ENCODE data around the gene SNX10.

The SNX10 gene

DNA sequence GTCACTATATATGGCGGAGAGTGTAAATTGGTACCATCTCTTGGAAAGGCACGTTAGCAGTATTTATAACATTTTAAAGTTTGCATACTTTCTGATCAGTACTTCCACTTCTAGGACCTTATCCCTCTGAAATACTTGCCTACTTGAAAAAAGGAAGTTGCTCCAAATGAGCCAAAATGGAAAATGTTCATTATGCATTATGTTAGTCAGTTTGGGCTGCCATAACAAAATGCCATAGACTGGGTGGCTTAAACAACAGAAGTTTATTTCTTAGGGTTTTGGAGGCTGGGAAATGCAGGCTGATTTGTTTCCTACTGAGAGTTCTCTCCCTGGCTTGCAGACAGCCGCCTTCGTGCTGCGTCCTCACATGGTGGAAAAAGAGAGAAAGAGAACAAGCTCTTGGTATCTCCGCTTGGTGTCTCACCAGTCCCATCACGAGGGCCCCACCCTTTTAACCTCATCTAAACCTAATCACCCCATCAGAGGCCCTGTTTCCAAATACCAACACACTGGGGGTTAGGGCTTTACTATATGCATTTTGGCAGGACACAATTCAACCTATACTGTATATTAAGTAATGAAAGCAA, 6.9 kb downstream of the SNX10 start:
- DNase-seq (ENCODE audit: low read depth in 2 of 2) = no peak

DNA sequence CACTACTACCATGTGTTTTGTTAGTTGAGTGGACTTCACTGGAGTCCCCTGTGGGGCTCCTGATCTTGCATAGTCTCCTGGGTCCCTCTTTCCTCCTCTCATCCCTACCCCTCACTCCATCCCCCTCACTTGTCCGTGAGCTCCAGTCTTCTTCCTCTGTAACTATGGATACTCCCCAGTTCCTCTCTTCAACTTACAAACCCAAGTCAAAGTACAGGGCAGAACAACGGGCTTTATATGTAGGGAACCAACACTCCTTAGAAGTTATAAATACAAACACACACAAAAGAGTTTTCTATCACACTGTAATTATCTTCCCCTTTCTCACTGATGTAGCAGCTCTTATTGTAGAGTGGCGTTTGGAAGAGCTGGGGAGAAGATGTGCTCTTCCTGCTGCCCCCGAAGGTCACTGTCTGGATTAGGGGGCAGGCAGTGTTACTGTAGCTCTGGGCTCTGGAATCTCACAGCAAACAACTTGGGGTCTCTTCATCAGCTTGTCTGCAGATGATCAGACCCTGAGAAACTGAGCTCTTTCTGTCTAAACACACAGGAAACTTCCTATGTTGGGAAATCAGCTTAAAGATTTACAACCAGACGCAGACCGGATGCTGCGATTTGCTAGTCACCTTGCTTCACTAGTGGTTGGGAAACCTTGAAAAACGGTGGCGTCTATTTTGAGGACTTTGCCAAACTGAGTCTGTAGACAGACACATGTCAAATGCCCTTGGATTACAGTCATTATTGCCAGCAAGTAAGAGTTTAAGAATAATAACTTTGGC, 13.6 kb downstream of the SNX10 start:
- DNase-seq (ENCODE audit: low read depth in 2 of 2) = no peak

DNA sequence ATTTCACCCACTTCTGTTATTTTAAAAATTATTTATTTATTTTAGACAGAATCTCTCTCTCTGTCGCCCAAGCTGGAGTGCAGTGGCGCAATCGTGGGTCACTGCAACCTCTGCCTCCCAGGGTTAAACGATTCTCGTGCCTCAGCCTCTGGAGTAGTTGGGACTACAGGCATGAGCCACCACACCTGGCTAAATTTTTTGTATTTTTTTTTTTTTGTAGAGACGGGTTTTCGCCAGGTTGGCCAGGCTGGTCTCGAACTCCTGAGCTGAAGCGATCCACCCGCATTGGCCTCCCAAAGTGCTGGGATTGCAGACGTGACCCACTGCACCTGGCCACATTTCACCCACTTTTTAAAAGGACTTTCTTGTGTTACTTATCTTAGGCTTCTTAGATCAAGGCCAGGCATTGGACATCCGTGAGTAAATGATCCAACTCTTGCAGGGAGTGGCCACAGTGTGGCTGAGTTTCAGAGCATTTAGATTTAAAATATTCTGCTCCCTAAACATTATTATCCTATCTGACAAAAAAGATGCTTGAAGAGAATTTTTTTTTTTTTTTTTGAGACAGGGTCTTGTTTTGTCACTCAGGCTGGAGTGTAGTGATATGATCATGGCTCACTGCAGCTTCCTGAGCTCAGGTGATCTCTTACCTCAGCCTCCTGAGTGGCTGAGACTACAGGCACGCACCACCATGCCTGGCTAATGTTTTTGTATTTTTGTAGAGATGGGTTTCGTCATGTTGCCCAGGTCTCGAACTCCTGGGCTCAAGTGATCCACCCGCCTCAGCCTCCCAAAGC, 14.4 kb downstream of the SNX10 start:
- DNase-seq (ENCODE audit: low read depth in 2 of 2) = no peak

DNA sequence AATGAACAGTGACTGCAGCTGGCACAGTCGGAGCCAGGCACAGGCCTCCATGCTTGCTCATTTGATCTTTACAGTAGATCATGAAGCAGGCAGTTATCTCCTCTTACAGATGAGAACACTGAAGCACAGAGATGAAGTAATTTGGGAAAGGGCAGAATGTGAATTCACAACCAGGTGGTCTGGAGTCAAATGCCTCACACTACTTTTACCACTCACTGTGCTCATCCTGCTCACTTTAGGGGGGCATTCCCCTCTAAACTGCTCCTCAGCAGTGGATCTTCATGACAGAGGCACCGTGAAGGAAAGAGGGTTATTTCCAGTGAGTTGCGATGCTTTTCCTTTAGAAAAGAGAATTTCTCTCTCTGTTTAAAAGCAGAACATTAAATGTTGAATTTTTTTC, 15.1 kb downstream of the SNX10 start:
- no peak for DNase-seq (ENCODE audit: low read depth in 2 of 2)

DNA sequence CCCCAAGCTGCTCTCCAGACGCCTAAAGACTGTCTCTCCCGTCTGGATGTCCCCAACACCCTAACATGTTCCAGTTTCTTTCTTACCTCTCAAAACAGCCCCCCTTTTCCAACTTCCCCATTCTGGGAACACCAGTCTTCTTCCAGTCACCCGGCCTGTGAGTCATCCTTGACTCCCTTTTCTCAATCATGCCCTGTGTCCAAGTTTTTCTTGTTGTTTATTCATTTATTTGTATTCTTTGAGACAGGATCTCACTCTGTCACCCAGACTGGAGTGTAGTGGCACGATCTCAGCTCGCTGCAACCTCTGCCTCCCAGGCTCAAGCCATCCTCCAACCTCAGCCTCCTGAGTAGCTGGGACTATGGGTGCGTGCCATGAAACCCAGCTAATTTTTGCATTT, 15.6 kb downstream of the SNX10 start:
- DNase-seq (ENCODE audit: low read depth in 2 of 2) = no peak

DNA sequence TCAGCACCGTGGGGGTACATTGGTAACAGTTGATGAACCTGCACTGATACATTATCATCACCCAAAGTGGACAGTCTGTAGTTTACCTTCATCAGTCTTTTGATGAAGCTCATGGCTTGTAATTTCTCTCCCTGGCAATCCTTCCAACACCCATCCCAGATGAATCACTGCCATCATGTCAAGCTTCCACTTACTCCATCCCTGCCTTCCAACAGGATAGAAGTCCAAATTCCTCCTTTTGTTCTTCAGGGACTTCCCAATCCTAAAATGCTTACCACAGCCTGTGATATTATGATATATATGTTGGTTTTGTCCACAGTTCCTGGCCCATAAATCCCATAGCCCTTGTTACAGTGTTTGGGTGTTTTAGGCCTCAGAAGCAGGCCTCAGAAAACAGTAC, 16.1 kb downstream of the SNX10 start:
- DNase-seq (ENCODE audit: low read depth in 2 of 2) = no peak

DNA sequence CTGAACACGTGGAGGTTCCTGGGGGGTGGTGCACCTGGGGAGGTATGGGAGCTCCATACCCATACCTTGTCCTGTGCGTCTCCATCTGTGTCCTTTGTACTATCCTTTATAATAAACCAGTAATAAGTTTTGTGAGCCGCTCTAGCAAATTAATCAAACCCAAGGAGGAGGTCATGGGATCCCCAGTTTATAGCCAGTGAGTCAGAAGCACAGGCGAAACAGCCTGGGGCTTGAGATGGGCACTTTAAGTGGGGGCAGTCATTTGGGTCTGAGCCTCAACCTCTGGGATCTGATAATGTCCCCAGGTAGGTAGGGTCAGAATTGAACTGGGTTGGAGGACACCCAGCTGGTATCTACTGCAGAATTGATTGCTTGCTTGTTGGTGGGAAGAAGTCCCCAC, 16.9 kb downstream of the SNX10 start:
- DNase-seq (ENCODE audit: low read depth in 2 of 2) = no peak

DNA sequence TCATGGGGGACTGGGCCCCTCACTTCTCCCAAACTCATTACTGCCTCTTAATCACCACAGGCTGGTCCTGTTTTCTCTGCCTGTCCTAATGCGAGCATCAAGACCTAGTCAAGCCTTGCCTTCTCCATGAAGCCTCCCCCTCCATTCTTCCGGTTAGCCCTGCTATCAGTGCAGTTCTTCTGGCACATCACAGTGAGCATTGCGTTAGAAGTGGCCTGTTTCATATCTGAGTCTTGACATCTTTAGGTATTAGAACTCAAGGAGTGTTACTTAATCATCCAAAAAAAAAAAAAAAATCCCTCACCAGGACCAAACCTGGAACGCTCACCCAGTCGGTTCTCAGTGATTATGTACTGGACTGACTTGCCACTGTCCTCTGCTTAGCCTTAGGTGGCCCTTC, 17.4 kb downstream of the SNX10 start:
- DNase-seq (ENCODE audit: low read depth in 2 of 2) = no peak

DNA sequence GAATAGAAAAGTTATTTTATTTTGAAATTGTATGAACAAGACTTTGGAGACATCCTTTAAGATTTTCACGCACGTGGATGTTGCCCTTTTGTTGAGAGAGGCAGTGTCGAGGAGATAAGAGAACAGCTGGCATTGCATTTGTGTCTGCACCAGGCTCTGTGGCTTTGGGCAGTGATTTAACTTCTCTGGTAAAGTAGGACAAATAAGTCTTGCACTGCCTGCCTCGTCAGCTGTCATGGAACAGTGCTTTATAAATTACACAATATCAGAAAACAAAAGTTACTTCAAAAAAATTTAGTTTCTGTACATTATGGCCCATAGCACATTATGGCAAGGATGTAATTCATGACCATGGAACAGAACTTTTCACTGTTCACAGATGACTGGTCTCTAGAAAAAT, 20.1 kb downstream of the SNX10 start:
- DNase-seq (ENCODE audit: low read depth in 2 of 2) = no peak

DNA sequence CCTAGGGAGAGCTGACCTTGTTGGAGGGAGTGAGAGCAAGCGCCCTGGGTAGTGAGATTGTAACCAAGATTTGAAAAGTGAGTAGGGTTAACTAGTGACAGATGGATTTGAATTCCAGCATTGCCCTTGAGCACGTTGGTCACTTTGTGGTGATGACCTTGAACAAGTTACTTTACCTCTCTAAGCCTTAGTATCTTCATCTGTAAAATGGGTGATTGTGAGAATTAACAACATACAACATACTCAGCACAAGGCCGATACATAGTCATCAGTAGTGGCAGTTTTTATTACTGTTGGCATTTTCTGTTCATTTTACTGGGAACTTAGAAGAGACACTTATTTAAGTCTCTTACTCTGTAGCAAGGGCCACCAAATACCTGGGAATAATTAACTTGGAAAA, 25.5 kb downstream of the SNX10 start:
- DNase-seq (ENCODE audit: low read depth in 2 of 2) = no peak

DNA sequence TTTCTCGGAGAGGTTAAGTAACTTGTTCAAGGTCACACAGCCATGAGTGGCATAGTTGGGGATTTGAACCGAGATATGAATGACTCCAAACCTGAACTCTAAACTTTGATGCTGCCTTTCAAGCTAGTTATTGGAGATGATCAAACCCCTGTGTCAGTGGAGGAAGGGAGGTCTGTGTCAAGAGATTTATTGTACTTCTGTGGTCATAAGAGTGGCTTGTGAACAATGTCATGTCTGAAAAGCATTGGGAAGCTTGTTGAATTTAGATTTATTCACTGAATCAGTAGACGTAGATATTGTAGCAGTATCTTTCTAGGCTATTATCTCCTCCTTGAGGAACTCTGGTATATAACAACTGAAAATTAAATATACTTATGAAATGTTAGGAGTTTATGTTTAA, 27.3 kb downstream of the SNX10 start:
- no peak for DNase-seq (ENCODE audit: low read depth in 2 of 2)

DNA sequence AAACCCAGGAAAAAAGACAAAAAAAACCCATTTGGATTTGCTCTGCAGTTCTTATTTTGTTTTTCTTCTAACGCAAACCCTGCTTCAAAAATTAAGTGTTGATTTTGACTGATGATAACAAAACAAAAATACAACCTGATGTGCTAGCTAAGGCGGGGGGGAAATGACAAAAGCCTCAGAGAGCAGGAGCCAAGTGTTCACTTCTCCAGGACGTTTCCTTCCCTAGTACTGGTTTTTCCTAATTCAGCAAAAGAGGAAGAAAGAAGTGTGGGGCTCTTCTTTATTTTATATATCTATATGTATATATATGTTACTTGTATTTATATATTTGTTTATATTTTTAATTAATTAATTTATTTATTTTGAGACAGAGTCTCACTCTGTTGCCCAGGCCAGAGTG, 28.0 kb downstream of the SNX10 start:
- no peak for DNase-seq (ENCODE audit: low read depth in 2 of 2)

DNA sequence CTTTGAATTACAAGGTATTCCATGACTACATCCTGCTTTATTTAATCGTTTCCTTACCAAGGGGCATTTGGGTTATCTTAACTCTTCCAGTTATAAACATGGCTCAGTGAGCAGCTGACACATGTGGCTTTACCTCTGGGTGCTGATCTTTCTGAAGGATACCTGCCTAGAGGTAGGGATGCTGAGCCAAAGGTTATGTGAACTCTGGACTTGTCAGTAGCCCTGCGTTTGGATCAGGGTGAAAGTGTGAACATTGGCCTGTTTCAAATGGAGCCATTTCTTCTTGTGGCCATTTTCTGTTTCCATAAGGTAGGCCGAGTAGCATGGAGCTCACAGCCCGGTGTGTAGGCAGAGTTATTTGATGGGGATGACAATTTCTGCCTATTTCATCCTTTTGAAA, 29.2 kb downstream of the SNX10 start:
- DNase-seq (ENCODE audit: low read depth in 2 of 2) = no peak

DNA sequence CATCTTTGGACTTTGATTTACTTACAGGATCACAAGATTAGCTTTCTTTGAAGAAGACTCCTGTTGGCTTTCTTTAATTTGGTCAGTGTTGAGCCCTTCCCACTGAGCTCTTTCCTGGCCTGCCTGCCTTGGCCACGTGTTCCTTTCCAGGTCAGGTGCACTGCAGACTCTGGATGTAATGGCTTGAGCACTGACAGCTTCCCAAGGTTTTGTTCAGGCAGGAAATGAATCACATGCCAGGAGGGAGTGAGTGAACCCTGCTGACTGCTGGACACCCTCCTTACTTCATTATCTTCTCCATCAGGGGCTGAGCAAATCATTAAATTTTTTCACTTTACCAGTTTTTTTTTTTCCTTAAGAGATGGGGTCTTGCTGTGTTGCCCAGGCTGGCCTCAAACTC, 29.8 kb downstream of the SNX10 start:
- no peak for DNase-seq (ENCODE audit: low read depth in 2 of 2)

DNA sequence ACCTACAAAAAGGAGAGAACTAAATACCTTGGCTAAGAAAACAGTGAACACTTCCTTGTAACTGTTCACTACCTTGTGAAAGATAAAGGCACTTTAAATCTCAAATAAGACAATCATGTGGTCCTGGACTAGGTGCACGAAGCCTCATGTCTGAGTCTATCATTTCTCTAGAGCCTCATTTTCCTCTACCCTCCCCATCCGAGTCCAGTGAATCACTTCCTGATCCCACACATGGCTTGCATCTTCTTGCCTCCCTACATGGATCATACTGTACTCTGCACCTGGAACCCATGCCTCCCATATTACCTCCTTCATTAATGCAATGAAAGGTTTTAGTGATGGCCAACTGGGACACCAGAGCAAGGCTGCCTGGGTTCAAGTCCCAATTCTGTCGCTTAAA, 34.5 kb downstream of the SNX10 start:
- DNase-seq (ENCODE audit: low read depth in 2 of 2) = no peak

DNA sequence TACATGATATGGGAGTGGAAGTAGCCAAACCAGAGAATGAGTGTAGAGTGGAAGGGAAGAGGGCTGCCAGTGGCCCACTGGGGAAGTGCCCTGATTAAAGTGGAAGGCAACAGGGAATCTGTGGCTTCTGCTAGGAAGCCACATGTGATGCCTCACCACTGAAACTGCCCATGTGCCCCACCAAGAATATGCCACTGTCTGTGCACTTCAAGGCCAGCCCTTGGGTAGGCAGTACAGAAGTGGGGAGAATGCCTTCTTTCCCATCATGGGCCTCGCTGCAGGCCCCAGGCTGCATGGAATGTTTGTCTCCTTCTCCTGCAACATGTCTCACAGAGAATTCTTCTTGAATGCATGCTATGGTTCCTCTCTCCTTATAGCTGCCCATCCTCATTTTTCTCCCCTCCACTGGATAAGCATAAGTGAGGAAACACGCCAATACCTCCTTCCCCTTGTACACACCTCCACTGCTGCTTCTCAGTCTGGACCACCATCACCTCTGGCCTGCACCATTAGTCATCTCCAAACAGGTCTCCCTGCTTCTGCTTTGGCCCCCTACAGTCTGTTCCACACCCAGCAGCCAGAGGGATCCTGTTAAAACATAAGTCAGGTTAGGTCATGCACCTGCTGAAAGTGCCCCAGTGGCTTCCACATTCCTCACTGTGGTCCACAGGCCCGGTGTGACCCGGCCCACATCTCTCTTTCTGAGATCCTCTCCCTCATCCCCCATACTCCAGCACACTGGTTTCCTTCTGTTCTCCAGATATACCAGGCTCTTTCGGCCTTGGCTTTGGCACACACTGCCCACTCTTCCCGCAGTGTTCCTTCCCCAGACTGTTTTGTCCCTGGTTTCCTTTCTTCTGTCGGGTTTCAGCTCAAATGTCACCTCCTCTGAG, 37.1 kb downstream of the SNX10 start:
- no peak for DNase-seq (ENCODE audit: low read depth in 2 of 2)

DNA sequence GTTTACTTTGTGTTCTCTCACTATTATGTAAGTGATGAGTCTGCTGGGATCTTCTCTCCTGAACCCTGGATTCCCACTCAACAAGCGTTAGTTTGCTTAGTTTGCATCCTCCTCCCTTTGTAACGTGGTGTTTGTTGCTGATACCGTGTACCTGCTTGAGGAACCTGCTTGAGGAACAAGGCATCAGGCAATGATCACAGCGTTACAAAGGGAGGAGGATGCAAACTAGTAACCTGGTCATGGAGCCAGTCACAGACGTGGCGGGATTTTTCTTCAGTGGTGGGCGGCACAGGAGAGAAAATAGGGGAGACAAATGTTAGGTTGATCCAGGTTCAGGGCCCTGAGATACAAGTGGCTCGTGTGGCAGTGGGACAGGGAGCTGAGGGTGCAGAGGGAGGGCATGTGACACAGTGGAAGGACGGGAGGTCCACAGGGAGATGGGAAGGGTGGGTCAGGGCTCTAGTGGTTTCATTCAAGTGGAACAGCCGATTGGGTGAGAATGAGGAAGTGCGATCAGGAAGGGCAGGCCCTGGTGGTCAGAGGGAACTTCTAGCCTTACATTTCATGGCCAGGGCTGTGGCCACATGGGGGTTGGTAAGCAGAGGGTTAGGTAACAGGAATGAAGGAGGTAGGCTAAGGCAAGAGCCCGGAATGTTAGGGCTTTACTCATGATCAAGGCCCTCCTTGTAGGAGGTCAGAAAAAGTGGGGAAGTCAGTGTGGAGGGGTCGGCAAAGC, 38.0 kb downstream of the SNX10 start:
- no peak for DNase-seq (ENCODE audit: low read depth in 2 of 2)

DNA sequence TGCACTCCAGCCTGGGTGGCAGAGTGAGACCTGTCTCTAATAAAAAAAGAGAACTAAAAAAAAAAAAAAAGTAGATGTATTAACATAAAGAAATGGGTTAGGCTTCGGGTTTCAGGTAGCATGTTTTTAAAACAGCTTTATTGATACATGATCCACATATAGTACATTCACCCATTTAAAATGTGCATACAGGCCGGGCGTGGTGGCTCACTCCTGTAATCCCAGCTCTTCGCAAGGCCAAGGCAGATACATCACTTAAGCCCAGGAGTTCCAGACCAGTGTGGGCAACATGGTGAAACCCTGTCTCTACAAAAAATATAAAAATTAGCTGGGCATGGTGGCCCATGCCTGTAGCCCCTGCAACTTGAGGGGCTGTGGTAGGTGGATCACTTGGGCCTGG, 39.5 kb downstream of the SNX10 start:
- DNase-seq (ENCODE audit: low read depth in 2 of 2) = no peak

DNA sequence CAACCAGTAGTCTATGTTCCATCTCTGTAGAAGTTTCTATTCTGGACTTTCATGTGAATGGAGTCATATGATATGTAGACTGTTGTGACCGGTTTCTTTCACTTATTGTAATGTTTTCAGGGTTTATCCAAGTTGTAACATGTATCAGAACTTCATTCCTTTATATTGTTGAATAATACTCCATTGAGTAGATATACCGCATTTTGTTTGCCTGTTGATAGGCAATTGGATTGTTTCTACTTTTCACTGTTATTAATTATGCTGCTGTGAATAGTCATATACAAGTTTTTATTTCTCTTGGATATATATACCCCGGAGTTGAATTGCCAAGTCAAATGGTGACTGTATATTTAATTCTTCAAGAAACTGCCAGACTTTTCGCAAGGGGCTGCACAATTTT, 40.1 kb downstream of the SNX10 start:
- no peak for DNase-seq (ENCODE audit: low read depth in 2 of 2)

DNA sequence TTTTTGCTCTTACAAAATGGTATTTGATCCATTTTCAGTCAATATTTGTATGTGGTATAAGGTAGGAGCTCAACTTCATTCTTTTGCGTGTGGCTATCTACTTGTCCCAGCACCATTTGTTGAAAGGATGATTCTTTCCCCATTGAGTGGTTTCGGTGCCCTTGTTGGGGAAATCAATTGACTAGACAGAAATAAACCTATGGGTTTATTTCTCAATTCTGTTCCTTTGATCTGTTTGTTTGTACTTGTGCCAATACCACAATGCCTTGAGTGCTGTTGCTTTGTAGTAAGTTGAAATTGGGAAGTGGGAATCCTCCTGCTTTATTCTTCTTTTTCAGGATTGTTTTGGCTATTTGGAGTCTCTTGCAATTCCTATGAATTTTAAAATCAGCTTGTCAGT, 41.0 kb downstream of the SNX10 start:
- no peak for DNase-seq (ENCODE audit: low read depth in 2 of 2)

DNA sequence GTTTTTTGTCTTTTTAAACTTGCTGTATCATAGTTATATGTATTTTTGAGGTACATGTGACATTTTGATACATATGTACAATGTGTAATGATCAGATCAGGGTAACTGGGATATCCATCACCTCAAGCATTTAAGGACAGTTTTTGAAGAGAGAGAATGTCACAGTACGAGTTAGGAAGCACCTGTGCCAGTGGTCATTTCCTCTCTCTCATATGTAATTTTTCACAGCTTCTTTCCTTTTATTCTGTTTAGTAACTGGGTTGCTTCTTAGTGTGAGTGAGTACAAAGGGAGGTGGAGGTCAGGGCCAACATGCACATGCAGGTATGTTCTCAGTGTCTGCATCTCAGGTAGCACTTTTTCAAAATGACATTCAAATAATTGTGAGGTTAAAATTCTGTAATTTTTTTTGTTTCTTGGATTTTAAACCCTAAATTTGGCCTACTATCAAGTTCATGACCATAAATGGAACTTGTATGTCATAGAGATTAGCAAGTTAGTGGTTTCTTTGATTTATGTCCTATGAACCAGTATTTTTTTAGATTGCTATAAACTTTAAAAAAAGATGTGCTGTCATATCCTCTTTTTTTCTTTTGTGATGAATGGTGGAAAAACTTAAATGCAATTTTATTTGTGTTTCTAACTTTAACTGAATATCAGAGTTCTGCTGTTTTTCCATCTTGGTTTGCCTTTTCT, 42.7 kb downstream of the SNX10 start:
- no peak for DNase-seq (ENCODE audit: low read depth in 2 of 2)
